Suprapubic skin (tissue), 4 donors: ENCODE measurements around the gene SLC27A5. TPM values are rescaled to one million over a fixed set of nuclear protein-coding genes. Genes with fewer than 3 reads are reported as not detected.
A peak's percentile ranks its signal among the peaks of the same experiment; 100 is the strongest.

Experiments
- DNase-seq, 2 donors: peaks; one replicate each; pipeline ENCODE4 v3.0.0-alpha.2; 2019; ENCODE audit warnings: low spot score in 2 of 2
- H3K27ac ChIP-seq: fragments of 200-600 bp; sonication (generic); one replicate; pipeline ENCODE4 v1.5.1; 2019
- H3K27me3 ChIP-seq: fragments of 200-600 bp; sonication (generic); one replicate; pipeline ENCODE4 v1.5.1; 2019
- H3K36me3 ChIP-seq: fragments of 200-600 bp; sonication (generic); one replicate; pipeline ENCODE4 v1.5.1; 2019
- H3K4me1 ChIP-seq: fragments of 200-600 bp; sonication (generic); one replicate; pipeline ENCODE4 v1.5.1; 2019
- H3K4me3 ChIP-seq: fragments of 200-600 bp; sonication (generic); one replicate; pipeline ENCODE4 v1.5.1; 2019; ENCODE audit warnings: mild to moderate bottlenecking
- H3K9me3 ChIP-seq: fragments of 200-600 bp; sonication (generic); one replicate; pipeline ENCODE4 v1.5.1; 2019
- EP300 ChIP-seq: sonication (generic); formaldehyde crosslinking; IDR thresholded peaks from one replicate; pipeline ENCODE4 v1.6.1; 2017; ENCODE audit warnings: antibody characterized with exemption
- POLR2A ChIP-seq, 2 donors: fragments of 450-650 bp; IDR thresholded peaks; one replicate each; pipeline ENCODE4 v1.6.1; 2017; ENCODE audit warnings: antibody characterized with exemption in 2 of 2, mild to moderate bottlenecking in 2 of 2, moderate library complexity in 2 of 2
- POLR2AphosphoS5 ChIP-seq, 3 donors: sonication (generic); formaldehyde crosslinking; IDR thresholded peaks; one replicate each; pipeline ENCODE4 v1.6.1; 2017; ENCODE audit warnings: antibody characterized with exemption in 3 of 3
- WGBS: methylation state at CpG from one replicate; pipeline ENCODE4 v1.1.5; 2018; 5-methylcytosine and 5-hydroxymethylcytosine counted together
- total RNA-seq, 4 donors: library from RNA; depleted of rRNA; stranded (reverse); fragments of >200 nt; gene quantifications; one replicate each; pipeline ENCODE4 v1.1.0, GENCODE V29; 2016
- TF ChIP-seq, protein P1 (sequence below), 2 donors: fragments of 200-600 bp in 1 of 2; fragments of 450-650 bp in 1 of 2; sonication (generic) in 1 of 2; IDR thresholded peaks; one replicate each; pipeline ENCODE4 v1.5.1; 2016 to 2019; ENCODE audit warnings: antibody characterized with exemption in 2 of 2, mild to moderate bottlenecking in 1 of 2, moderate library complexity in 1 of 2

SLC27A5 gene, protein sequence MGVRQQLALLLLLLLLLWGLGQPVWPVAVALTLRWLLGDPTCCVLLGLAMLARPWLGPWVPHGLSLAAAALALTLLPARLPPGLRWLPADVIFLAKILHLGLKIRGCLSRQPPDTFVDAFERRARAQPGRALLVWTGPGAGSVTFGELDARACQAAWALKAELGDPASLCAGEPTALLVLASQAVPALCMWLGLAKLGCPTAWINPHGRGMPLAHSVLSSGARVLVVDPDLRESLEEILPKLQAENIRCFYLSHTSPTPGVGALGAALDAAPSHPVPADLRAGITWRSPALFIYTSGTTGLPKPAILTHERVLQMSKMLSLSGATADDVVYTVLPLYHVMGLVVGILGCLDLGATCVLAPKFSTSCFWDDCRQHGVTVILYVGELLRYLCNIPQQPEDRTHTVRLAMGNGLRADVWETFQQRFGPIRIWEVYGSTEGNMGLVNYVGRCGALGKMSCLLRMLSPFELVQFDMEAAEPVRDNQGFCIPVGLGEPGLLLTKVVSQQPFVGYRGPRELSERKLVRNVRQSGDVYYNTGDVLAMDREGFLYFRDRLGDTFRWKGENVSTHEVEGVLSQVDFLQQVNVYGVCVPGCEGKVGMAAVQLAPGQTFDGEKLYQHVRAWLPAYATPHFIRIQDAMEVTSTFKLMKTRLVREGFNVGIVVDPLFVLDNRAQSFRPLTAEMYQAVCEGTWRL
- 10 to 100 TPM in 2 of 4 donors, 1 to 10 TPM in 2; 2.1 to 19.1 (median 10.7) TPM for total RNA-seq

DNA sequence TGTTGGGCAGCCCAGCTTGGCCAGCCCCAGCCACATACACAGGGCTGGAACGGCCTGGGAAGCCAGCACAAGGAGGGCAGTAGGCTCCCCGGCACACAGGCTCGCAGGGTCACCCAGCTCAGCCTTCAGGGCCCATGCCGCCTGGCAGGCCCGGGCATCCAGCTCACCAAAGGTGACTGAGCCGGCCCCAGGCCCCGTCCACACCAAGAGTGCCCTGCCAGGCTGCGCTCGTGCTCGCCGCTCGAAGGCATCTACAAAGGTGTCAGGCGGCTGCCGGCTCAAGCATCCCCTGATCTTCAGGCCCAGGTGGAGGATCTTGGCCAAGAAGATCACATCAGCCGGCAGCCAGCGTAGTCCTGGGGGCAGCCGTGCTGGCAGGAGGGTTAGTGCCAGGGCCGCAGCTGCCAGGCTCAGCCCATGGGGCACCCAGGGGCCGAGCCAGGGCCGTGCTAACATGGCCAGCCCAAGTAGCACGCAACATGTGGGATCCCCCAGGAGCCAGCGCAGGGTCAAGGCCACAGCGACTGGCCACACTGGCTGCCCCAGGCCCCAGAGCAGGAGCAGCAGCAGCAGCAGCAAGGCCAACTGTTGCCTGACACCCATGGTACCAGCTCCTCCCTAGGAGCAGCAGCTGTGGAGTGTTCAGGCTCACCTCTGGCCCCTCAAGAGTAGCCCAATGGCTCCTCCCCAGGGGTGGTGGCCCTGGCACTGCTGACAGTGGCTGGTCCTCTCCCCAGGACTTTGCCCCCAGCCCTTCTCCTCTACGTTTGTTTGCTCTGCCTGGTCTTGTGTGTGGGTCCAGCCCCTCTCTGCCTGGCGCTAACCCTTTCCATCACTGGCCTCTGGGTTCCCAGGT, at the start of gene SLC27A5:
SLC27A5 (minus strand) TSS at position 640 of the 856 bp plus-strand sequence; CDS start at position 603, 37 bp downstream.
- no peak within 1 kb of the TSS for H3K27ac ChIP-seq
- 78% methylated on average over 6 of the region's 25 CpGs for WGBS
- H3K4me1 ChIP-seq: peaks cover 31% of the 10 kb centered on the region
- peaks cover 12% of the 10 kb centered on the region for H3K36me3 ChIP-seq
- no peak for DNase-seq
- no peaks in the 10 kb centered on the region for H3K9me3 ChIP-seq
- H3K4me3 ChIP-seq: no peak within 1 kb of the TSS
- TF ChIP-seq POLR2A (IDR thresholded peaks at IDR 0.05) (no peak), EP300 (no peak), POLR2AphosphoS5 (IDR thresholded peaks at IDR 0.05) (no peak)
- TF ChIP-seq, protein P1, sequence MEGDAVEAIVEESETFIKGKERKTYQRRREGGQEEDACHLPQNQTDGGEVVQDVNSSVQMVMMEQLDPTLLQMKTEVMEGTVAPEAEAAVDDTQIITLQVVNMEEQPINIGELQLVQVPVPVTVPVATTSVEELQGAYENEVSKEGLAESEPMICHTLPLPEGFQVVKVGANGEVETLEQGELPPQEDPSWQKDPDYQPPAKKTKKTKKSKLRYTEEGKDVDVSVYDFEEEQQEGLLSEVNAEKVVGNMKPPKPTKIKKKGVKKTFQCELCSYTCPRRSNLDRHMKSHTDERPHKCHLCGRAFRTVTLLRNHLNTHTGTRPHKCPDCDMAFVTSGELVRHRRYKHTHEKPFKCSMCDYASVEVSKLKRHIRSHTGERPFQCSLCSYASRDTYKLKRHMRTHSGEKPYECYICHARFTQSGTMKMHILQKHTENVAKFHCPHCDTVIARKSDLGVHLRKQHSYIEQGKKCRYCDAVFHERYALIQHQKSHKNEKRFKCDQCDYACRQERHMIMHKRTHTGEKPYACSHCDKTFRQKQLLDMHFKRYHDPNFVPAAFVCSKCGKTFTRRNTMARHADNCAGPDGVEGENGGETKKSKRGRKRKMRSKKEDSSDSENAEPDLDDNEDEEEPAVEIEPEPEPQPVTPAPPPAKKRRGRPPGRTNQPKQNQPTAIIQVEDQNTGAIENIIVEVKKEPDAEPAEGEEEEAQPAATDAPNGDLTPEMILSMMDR (IDR thresholded peaks at IDR 0.05): no peak
- H3K27me3 ChIP-seq: no peaks in the 10 kb centered on the region

DNA sequence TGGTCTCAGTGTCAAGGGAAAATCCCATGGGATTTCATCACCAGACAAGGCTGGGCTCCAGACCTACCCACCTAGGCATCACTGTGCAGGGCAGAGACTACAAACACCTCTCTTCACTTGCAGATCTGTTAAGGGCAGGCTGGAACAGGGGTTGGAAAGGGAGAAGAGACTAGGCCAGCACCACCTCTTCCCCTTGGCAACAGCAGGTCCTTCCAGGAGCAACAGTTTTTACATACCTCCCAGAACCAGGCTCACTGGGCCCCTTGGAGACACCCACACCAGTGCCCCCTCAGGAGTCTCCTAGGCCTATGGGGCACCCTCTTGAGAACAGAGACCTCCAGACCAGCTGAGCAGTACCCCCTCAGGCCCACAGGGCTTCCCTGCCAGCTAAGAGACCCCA, 49.1 kb upstream of the SLC27A5 start:
- Histone ChIP-seq H3K4me3 (no peak overlapping the region), H3K27me3 (no peaks in the 10 kb centered on the region), H3K27ac (no peak overlapping the region), H3K36me3 (peaks cover 11% of the 10 kb centered on the region), H3K9me3 (no peaks in the 10 kb centered on the region), H3K4me1 (peaks cover 65% of the 10 kb centered on the region)
- DNase-seq: no peak
- TF ChIP-seq POLR2A (IDR thresholded peaks at IDR 0.05) (no peak), EP300 (no peak), POLR2AphosphoS5 (IDR thresholded peaks at IDR 0.05) (no peak)
- TF ChIP-seq, protein P1 (IDR thresholded peaks at IDR 0.05): no peak

DNA sequence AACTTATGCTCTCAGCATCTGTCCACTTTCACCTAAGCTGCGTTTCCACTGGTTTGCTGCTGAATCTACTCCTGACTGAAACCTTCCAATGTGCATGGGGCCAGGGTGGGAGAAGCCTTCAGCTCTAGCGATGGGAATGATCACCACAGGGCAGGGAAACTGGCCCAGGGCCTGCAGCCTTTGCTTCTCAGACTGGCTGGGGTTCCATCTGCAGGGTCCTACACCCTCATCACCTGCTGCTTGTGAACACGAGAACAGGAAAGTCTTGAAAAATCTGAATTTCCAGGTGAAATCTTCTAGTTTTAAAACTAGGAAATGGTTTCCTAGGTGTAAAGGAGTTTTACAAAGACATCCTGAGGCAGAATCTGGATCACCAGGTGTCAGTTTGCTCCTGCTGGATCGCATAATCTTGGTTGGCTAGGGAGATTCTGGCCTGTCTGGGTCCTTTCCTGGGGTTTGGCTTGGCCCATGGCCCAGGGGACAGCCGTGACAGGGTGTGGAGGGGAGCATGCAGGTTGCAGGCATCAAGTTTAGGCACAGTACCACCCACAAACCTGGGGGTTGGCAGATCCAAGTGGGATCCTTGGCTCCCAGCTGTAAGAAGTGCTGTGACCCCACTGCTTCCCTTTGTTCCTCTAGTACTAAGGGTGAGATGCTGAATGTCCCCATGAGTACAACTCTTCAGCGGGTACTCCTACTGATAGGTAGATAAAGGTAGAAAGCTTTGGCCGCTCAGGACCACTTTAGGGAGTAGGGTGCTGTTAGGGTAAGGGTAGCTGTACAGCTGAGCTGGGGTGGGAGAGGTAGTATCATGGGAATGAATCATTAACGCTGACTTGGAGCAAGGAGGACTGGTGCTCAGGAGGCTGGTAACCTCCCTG, 48.5 kb upstream of the SLC27A5 start:
- WGBS: 69% methylated on average over 8 of the region's 8 CpGs

DNA sequence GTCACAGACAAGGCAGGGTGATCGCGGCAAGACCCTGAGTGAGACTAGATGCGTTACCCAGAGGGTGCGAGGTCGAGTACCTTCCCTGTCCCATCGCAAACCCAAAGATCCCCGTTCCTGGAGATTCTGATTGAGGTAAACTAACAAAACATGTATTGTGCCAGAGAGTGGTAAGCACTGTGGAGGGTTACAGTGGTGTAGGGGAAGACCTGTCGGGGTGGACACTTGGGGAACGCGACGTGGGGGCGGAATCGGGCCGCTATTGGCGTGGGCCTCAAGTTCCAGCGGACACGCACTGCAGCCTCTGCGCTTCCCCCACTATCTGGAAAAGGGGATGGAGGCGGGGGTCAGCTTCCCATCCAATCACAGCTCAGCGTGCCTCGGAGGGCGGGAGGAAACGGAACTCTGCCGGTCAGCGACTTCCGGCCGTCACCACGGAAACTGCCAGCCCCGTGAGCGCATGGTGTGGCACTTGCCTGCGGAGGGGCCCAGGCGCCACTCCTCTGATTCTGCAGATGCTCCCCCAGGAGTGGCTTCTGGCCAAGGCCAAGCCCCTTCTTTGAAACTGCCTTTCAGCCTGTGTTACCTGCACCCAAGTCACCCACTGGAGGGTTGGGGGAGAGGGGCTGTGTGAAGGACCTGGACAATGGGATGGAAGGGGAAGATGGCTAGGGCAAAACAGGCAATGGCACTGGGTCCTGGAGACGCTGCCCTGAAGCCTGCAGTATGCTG, 47.6 kb upstream of the SLC27A5 start:
- DNase-seq: peak; percentile 94 to 96
- Histone ChIP-seq H3K4me3 (peak overlapping the region; percentile 87), H3K36me3 (peaks cover 15% of the 10 kb centered on the region), H3K4me1 (peaks cover 75% of the 10 kb centered on the region), H3K27me3 (no peaks in the 10 kb centered on the region), H3K9me3 (no peaks in the 10 kb centered on the region), H3K27ac (peak overlapping the region; percentile 99)
- WGBS: under 1% methylated on average over 20 of the region's 33 CpGs
- TF ChIP-seq POLR2AphosphoS5 (IDR thresholded peaks at IDR 0.05) (no peak), EP300 (no peak), POLR2A (IDR thresholded peaks at IDR 0.05) (peak in 1 of 2 donors; percentile 76)
- TF ChIP-seq, protein P1 (IDR thresholded peaks at IDR 0.05): no peak

More for the DNA sequence above, 48.5 kb upstream of the SLC27A5 start:
- Histone ChIP-seq H3K4me1 (peaks cover 71% of the 10 kb centered on the region), H3K36me3 (peaks cover 15% of the 10 kb centered on the region), H3K4me3 (peak overlapping the region; percentile 87), H3K27me3 (no peaks in the 10 kb centered on the region), H3K27ac (peak overlapping the region; percentile 99), H3K9me3 (no peaks in the 10 kb centered on the region)
- DNase-seq: no peak
- no peak for TF ChIP-seq POLR2AphosphoS5 (IDR thresholded peaks at IDR 0.05)
